SW480 (cell line): Measurements from ENCODE around the gene MPHOSPH9.

Experiments
- DNase-seq: peaks from one replicate; pipeline ENCODE4 v3.0.0-alpha.2; 2016; ENCODE audit warnings: low spot score

MPHOSPH9 gene, protein sequence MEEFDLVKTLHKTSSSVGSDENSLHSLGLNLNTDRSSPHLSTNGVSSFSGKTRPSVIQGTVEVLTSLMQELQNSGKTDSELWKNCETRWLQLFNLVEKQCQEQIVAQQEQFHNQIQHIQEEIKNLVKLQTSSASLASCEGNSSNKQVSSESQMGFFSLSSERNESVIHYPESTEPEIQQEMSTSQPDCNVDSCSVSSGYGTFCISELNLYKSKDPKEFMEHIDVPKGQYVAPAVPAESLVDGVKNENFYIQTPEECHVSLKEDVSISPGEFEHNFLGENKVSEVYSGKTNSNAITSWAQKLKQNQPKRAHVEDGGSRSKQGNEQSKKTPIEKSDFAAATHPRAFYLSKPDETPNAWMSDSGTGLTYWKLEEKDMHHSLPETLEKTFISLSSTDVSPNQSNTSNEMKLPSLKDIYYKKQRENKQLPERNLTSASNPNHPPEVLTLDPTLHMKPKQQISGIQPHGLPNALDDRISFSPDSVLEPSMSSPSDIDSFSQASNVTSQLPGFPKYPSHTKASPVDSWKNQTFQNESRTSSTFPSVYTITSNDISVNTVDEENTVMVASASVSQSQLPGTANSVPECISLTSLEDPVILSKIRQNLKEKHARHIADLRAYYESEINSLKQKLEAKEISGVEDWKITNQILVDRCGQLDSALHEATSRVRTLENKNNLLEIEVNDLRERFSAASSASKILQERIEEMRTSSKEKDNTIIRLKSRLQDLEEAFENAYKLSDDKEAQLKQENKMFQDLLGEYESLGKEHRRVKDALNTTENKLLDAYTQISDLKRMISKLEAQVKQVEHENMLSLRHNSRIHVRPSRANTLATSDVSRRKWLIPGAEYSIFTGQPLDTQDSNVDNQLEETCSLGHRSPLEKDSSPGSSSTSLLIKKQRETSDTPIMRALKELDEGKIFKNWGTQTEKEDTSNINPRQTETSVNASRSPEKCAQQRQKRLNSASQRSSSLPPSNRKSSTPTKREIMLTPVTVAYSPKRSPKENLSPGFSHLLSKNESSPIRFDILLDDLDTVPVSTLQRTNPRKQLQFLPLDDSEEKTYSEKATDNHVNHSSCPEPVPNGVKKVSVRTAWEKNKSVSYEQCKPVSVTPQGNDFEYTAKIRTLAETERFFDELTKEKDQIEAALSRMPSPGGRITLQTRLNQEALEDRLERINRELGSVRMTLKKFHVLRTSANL

DNA sequence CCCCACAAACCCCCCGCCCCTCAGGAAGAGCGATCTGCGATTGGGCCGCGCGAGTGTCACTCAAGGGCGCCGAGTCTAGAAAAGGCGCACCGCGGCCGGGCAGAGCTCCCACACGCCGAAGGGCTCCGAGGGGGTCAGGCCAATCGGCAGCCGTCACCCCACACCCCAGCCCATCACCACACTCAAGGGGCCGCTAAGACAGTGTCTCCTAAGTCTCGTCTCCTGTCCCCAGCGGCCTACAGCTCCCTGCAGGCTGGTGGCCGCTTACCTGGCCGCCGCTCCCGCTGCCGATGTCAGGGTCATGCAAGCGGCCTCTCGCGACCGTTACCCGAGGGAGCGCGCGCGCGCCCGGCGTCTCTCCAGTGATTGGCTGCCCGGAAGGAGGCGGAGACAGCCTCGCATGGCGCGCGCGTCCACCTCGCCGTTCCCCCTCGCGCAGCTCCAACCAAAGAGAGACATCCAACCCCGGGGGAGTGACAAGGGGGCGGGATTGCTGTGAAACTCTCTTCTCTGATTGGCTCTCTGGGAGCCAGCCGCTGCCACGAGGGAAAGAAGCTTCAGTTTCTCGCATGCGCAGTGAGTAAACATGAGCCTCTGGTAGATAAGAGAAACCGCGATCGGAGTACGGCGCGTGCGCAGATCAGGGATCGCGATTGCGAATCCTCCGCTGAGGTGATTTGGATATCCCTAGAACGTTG is at the start of gene MPHOSPH9, which contains the start of gene MTRFR:
MPHOSPH9 (minus strand) TSS at position 335 of the 698 bp plus-strand sequence. CDS start 2,777 bp downstream, outside the sequence.
MTRFR (plus strand) TSS at position 630 of the 698 bp plus-strand sequence. CDS start 20,239 bp downstream, outside the sequence.
- peak; percentile 98 for DNase-seq

DNA sequence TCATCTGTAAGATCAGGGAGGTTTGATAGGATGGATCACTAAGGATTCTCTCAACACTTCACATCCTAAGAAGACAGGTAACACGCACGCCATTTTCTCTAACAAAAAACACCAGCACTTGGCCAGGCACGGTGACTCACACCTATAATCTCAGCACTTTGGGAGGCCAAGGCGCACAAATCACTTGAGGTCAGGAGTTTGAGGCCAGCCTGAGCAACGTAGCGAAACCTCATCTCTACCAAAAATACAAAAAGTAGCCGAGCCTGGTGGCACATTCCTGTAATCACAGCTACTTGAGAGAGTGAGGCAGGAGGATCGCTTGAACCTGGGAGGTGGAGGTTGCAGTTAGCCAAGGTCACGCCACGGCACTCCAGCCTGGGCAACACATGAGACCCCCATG is 49.2 kb upstream of the MPHOSPH9 start:
- DNase-seq = no peak

DNA sequence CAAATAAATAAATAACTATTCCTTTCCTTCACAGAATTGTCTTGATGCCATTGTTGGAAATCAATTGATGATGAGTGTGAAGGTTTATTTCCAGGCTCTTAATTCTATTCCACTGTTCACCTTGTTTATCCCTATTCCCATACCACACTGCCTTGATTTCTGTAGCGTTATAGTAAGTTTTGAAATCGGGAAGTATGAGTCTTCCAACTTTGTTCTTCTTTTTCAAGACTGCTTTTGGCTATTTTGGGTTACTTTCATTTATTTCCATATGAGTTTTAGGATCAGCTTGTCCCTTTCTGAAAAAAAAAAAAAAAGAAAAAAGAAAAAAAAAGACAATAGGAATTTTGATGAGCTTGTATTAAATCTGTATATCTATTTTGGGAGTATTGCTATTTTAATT is 48.0 kb upstream of the MPHOSPH9 start:
- no peak for DNase-seq

DNA sequence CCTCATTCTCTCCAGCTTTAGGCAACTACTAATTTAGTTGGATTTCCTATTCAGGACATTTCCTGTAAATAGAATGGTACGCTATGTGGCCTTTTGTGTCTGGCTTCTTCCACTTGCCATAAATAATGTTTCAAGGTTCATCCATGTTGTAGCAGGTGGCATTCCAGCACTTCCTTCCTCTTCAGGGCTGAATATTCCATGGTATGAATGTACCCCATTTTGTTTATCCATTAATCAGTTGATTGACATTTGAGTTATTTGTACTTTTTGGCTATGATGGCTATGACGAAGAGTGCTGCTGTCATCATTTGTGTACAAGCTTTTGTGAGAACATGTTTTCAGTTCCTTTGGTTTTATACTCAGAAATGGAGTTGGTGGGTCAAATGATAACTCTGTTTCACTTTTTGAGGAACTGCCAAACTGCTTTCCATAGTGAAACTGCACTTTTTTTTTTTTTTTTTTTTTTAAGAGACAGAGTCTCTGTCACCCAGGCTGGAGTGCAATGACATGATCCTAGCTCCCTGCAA is 45.2 kb upstream of the MPHOSPH9 start:
- no peak for DNase-seq

DNA sequence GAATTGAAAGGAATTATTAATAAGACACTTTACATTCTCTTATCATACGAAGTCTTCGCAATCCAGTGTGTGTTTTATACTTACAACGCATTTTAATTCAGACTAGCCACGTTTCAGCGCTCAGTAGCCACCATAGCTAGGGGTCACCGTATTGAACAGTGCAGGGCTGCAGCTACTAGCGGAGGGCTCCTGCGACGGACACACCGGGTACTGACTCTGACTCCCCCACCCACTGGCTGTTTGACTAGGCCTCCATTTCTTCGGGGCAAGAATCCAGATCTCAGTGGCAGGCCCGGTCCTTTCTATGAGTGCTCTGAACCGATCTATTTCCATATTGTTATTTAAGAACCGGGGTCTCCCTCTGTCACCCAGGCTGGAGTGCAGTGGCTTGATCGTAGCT is 40.2 kb upstream of the MPHOSPH9 start:
- DNase-seq = no peak

DNA sequence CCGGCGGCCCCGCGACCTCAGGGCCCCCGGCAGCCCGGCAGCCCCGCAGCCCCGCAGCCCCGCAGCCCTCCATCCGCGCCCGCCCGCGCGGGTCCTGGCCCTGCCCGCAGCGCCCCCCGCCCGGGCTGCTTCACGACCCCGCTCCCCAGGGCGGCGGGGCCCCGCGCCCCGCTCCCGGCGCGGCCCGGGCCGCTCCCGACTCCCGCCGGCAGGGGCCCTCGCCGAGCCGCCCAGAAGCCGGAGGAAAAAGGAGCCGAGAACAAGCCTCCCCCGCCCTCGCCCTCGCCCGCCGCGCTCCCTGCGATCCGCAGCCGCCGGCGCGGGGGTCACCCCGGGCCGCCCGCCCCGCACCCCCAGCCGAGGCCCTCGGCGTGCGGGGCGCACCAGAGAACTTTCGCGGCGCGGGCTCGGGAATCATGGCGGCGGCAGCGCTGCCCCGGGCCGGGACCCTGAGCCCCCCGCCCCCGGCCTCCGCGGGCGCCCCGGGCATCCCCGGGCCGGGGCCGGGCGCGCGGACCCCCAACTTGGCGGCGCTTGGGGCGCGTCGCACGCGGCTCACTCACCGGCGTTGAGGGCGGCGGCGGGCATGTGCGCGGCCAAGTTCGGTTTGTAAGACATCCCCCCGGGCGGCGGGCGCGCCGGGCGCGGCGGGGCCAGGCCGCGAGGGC is 38.2 kb upstream of the MPHOSPH9 start:
- DNase-seq = peak; percentile 64

DNA sequence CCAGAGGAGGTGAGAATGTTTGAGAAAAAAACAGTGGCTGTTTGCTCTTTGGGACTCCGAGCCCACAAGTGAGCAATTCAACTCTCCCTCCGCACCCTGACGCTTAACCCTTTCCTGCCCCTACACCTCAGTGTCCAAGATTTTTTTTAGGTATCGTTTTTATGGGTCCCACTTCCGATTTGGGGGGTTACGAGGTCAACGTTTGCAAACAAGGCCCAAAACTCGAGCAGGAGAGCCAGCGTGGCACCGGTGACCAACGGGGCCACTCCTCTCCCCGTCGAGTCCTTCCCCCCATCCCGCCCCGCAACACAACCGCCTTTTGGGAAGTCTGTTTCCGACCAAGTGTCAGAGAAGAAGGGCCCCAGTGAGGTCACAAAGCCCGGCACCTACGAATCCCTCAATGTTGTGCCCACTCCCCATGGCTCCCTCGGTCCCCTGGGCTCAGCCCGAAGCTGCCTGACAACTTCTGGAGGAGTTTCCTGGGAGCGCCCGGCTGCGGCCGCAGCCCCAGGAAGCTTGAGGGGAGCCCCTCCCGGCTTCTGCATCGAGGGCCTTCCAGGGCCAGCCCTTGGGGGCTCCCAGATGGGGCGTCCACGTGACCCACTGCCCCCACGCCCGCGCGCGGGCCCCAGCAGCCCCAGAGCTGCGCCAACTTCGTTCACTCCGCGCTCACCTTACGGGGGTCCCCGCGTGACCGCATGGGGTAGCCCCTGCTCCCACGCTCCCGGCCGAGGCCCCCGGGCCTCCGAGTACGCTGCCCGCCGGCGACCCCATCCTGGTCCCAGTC is 37.5 kb upstream of the MPHOSPH9 start:
- DNase-seq = peak; percentile 9

DNA sequence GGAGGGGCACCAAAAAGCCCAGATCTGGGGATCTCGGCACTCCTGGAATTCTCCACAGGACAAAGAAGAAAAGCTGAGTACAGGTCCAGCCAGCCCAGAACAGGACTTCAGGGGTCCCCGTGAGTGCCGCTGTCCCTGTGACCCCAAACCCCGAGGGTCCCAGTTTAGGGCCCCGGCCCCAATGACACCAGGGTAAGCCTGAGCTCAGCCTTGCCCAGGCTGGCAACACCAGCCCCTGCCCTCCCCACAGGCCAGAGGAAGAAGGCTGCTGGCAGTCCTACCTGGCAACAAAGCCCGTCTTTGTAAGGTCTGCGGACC is 36.9 kb upstream of the MPHOSPH9 start:
- DNase-seq = no peak

DNA sequence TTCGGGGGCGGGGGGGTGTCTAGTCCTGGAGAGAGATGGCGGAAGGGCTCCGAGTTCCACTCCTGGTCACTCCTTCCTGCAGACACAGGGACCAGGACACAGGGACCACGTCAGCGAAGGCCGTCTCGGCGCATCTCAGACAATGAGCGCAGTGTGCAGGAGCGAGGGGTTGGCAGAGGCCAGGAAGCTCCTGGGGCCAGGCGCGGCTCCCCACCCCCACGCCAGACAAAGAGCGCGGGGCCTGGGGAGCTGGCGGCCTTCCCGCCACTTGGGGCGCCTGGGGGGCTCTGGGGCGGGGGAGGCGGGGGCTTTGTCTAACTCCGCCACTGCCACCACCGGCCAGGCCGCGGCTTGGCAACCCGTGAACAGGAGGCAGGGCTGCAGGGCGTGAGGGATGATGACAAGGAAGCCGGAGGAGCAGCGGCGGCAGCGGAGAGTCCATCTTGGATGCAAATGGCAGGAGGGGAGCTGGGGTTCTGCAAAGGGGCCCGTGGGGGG is 36.5 kb upstream of the MPHOSPH9 start:
- no peak for DNase-seq

DNA sequence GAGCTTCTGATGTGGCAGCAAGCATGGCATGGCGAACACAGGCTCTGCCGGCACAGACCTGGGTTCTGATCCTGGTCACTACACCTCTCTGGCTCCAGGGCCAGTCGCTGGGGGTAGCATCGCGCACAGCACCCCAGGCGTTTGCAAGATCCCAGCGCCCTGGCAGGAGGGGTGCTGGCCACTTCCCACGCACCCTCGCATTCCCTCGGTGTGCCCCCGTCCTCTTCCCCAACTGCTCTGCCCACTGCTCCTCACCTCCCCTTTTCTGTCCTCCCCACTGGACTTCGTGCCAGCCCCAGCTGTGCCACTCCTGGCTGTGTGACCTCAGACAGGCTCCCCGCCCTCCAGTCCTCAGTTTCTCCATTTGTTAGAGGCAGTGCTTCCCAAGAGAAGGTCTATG is 35.9 kb upstream of the MPHOSPH9 start:
- DNase-seq = no peak

DNA sequence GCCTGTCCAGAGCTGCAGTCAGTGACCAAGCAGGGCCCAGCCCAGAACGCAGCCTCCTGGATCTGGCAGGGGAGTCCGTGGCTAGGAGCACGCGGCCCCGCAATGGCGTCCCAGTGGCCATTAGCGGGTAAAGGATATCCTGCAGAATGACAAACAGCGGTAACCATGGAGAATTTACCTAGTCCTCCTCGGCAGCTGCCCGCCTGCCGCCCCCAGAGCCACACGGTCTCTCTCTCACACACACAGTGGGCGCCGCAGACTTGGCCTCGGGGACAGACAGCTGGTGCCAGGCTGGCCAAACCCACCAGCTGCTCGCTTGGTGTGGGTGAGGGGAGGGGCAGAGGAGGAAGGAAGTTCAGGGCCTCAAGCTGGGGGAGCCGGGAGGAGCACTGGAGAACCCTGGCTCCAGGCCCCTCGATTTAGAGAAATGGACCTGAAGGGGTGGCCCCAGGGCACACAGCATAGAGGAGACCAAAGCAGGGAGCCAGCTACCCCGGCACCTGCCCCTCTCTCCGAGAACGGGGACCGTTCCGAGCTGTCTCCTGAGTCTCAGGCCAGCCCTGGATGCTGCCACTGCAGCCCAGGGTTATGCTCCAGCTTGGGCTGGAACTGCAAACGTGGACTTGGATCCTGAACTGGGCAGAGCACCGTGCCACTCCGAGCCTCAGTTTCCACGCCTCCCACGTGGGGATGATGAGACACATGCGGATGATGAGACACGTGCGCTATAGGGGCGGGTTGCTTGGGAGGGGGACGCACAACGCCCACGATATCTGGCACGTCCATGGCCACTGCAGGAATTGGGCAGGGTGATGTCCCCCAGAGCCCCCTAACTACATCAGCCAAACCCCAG is 35.3 kb upstream of the MPHOSPH9 start:
- no peak for DNase-seq

DNA sequence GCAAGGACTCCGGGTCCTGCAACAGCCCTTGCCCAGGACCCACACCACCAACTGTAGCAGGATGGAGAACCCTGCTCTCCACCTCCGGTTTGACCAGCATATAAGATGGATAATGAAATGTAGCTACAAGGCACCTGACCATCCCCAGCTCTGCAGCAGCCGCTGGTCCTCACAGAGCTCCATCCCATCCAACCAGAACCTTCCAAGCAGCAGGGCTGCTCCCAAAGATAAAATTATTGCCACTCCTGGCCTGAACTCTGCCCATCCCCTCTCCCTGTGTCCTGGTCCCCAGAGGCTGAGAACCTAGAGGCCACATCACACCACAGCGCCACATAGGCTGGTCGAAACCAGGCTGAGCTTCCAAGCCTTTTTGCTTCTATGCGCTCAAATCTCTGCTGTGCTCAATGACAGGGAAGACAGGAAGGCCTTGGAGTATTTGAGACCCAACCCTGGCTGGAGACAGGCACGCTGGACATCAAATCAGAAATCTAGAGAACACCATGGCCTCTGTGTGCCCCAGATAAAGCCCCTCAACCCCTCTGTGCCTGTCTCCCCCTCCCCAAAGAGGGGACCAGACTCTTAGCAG is 34.5 kb upstream of the MPHOSPH9 start:
- DNase-seq = no peak

DNA sequence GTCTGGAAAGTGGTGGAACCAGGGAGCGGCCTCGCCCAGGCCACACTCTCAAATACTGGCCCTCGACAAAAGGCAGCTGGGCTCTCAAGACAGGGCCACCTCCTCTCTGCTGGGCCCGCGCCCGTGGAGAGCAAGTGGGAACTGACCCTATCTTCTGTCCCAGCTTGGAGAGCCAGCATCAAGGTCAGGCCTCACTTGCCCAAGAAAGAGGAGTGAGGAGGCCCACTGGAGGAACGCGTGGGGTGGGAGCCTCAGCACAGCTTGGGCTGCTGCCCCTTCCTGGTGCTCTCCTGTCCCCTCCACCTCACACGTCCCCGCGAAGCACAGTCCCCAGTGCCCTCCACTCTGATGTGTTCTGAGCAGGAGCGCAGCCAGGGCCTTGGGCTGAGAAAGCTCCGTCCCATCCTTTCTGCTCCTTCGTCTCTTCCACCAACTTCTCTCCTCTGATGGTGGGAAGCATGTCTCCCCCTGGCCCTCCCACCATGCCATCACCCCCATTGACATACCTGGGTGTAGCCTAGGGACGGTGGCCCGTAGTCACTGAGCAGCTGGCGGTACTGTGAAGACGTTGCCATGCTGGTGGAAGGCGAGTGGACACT is 33.8 kb upstream of the MPHOSPH9 start:
- no peak for DNase-seq

DNA sequence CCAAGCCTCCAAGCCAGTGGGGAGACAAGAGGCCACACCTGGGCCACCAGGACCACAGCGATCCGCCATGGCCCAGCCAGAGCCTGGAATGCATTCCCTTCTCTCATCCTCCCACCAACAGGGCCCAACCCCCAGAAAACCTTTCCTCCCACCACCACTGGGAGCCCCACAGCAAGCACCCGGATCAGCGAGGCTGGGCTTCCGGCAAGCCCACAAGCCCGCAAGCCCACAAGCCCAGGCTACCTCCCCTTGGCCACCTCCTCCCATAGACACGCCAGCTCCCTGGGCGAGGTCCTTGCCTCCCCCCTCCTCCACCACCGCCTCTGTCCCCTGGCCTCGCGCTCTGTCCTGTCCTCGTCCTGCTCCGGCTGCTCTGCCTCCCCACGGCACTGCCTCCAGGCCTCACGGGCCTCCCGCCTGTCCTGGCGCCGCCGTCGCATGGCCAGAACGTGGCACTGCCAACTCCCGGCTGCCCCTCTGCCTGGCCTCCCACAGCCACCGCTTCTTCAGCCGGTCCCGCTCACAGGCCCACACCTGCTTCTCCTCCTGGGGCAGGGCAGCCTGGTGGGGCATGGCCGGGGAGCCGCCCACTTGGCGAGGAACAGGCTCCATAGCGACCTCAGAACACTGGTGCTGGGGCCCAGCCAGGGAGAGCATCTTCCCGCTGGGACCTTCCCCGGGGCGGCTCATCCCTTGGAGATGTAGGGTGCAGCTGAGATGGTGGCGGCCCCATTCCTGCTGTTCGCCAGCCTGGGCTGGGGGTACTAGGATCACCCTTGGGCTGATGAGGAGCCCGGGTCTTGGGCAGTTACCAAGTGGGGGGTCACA is 33.1 kb upstream of the MPHOSPH9 start:
- DNase-seq = no peak

DNA sequence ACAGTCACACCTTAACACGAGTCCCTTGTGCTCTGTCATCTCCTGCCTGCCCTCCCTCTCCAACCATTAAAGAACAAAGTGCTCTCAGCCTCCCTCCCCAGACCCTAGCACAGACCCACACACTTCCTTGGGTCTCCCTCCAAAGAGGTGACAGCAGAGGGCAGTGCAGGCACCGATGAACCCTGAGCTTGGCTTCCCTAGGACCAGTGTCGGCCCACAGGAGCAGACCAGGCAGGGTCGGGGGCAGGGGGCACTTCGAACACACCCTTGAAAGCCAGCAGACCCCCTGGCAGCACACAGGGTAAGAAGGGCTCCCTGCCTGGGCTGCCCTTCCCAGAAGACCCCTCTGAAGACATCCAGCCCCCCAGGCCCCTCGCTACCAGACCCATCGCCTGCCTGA is 31.7 kb upstream of the MPHOSPH9 start:
- DNase-seq = no peak

DNA sequence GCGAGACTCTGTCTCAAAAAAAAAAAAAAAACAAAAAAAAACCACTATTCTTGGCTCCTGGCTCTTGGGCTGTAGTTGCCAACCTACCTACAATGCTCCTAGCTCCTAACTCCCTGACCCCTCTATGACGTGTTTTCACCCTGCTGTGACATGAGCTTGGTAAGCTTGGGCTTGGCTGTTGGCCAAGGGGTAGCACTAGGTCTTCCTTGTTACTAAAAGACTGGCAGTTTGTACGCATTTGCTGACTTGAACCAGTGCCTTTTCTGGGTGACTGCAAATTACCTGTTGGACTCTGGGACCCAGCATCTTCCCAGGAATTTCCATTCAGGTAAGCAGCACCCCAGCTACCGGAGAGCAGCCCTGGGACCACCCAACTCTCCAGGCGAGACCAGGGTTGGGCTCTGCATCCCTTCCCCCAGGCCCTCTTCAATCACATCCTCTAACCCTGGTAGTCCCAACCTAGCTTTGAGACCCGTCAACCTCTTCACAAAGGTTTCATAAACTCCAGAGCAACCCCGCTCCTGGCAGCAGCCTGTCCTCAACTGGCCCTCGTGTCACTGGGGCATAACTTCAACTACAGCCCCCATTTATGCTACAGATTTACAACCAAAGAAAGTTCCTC is 30.4 kb upstream of the MPHOSPH9 start:
- no peak for DNase-seq

DNA sequence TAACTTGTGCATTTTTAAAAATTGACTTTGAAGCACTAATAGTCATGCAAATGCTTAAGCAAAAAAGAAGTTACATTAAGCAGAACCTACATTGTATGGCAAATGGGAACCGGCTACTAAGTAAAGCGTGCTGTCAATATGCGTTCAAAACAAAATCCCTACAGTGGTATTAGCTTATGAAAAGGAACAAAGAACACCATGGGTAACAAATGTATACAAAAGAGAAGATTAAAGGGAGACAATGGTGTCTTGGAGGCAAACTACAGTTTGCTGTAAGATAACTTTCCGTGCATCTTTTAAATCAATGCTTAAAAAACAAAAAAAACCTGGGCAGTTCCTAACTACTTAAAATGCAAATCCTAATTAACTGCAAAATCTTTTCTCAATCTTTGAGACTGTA is 28.3 kb upstream of the MPHOSPH9 start:
- no peak for DNase-seq
